Gastrocnemius medialis (tissue), 4 donors: ENCODE measurements around the gene CASS4. TPM values are rescaled to one million over a fixed set of nuclear protein-coding genes. Genes with fewer than 3 reads are reported as not detected.
A peak's percentile ranks its signal among the peaks of the same experiment; 100 is the strongest.
"Not testable (repeated sequence)": the region's sequence is repeated elsewhere in the genome, so short reads cannot be mapped to it uniquely, and the experiment has no call there.

Source experiments
- ATAC-seq, 2 donors: fragments of 150-250 bp; one replicate each; pipeline ENCODE4 v1.9.1; 2016
- DNase-seq, 2 donors: peaks; one replicate each; pipeline ENCODE4 v3.0.0-alpha.2; 2019
- H3K27ac ChIP-seq, 4 donors: fragments of 200-600 bp; sonication (generic); 1 replicate in 1 of 4; 2 replicates in 3 of 4; pipeline ENCODE4 v1.5.1; 2016 to 2018; ENCODE audit warnings: mild to moderate bottlenecking in 2 of 4, moderate library complexity in 1 of 4
- H3K27me3 ChIP-seq, 3 donors: fragments of 200-600 bp; sonication (generic) in 2 of 3; 1 replicate in 1 of 3; 2 replicates in 2 of 3; pipeline versions ENCODE4 v1.5.1 to v1.6.0; 2016 to 2019; ENCODE audit warnings: mild to moderate bottlenecking in 1 of 3, moderate library complexity in 1 of 3
- H3K36me3 ChIP-seq, 2 donors: fragments of 200-600 bp; sonication (generic) in 1 of 2; one replicate each; pipeline ENCODE4 v1.5.1; 2017 to 2018
- H3K4me1 ChIP-seq, 2 donors: fragments of 200-600 bp; sonication (generic) in 1 of 2; one replicate each; pipeline ENCODE4 v1.5.1; 2016 to 2017; ENCODE audit warnings: mild to moderate bottlenecking in 2 of 2
- H3K4me3 ChIP-seq, 4 donors: fragments of 200-600 bp; sonication (generic) in 3 of 4; 1 replicate in 1 of 4; 2 replicates in 3 of 4; pipeline ENCODE4 v1.5.1; 2016 to 2019; ENCODE audit warnings: mild to moderate bottlenecking in 2 of 4
- H3K9me3 ChIP-seq, 3 donors: fragments of 200-600 bp; sonication (generic) in 2 of 3; 1 replicate in 1 of 3; 2 replicates in 2 of 3; pipeline ENCODE4 v1.5.1; 2016 to 2019
- CTCF ChIP-seq, 5 experiments: fragments of 450-650 bp in 3 of 5; fragments of 200-600 bp in 2 of 5; sonication (generic) in 2 of 5; IDR thresholded peaks in 4 of 5; conservative IDR thresholded peaks in 1 of 5; 1 replicate in 4 of 5; 2 replicates in 1 of 5; pipeline ENCODE4 v1.5.1; 2016 to 2019; ENCODE audit warnings: antibody characterized with exemption in 5 of 5, mild to moderate bottlenecking in 3 of 5, moderate library complexity in 3 of 5
- POLR2A ChIP-seq, 2 donors: fragments of 450-650 bp; IDR thresholded peaks; one replicate each; pipeline ENCODE4 v1.6.1; 2017; ENCODE audit warnings: antibody characterized with exemption in 2 of 2, mild to moderate bottlenecking in 2 of 2, moderate library complexity in 2 of 2
- in situ Hi-C, 4 donors: fragments of 200-750 bp; cut with MboI; loops; one replicate each; pipeline versions ENCODE4 v1.15.0 to v1.8.0; 2017; ENCODE audit warnings: low sequenced_read_pairs in 4 of 4
- intact Hi-C: fragments of 100-400 bp; cut with DNase I; formaldehyde crosslinking; loops from one replicate; pipeline ENCODE4 v1.15.1; 2023; ENCODE audit warnings: low total_unique reads
- total RNA-seq, 4 donors: library from RNA; depleted of rRNA; stranded (reverse); fragments of >200 nt; gene quantifications; one replicate each; pipeline versions ENCODE4 v1.1.0 to v1.2.3, GENCODE V29; 2016

CASS4 gene
- total RNA-seq, 4 donors from 2014 or later = 0.36 to 0.86 (median 0.72) TPM; not detected in 1

DNA sequence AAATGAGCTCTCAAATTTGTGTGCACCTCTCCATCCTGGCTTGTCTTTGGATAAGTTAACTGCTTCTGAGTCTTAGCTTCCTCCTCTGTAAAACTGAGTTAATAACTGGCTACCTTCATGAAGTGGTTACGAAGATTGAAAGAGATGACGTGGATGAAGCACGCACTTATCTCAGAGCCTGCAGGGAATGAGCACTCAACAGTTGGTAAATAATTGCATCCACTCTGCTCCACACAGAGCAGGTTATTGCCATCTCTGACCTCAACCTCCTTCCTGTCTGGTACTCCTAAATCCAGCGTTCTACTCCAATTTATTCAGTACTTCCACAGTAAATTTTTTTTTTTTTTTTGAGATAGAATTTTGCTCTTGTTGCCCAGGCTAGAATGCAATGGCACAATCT, 26.9 kb upstream of the CASS4 start:
- TF ChIP-seq POLR2A (IDR thresholded peaks at IDR 0.05) = no peak
- TF ChIP-seq CTCF (IDR thresholded peaks at IDR 0.05 in 4 of 5, conservative IDR thresholded peaks at IDR 0.05 in 1 of 5) = no peak
- Histone ChIP-seq H3K27me3 (no peaks in the 10 kb centered on the region), H3K27ac (no peak overlapping the region), H3K4me3 (no peak overlapping the region), H3K36me3 (peaks cover 0 to 14% of the 10 kb centered on the region in 2 donors), H3K9me3 (no peaks in the 10 kb centered on the region), H3K4me1 (no peaks in the 10 kb centered on the region)
- no peak for DNase-seq
- in situ Hi-C loops = loop anchor here in 1 of 4 donors (25.0 kb wide), 1 partner anchor 1327 kb away; the partner anchor contains the start of gene PMEPA1
- intact Hi-C loops = no loop called here
- ATAC-seq = no peak

DNA sequence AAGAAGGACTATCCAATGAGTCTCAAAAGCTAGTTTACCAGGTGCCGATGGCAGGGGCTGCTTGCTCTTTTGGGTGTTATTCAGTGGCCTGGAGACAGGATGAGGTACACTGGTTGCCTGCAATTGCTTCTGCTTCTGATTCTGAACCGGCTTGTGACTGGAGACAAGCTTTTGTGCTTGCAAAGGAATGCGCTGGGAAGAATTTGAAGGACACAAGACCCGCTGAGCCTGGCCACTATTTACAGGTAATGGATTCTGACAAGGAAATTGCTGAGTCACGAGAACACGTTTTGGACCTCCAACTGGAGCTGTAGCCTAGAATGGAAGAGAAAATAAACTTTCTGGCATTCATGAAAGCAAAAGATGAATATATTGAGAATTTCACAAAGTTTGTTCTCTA, 25.8 kb upstream of the CASS4 start:
- intact Hi-C loops = no loop called here
- Histone ChIP-seq H3K27ac (no peak overlapping the region), H3K4me1 (peaks cover 3 to 5% of the 10 kb centered on the region in 2 donors), H3K36me3 (peaks cover 0 to 14% of the 10 kb centered on the region in 2 donors), H3K4me3 (no peak overlapping the region), H3K27me3 (no peaks in the 10 kb centered on the region), H3K9me3 (no peaks in the 10 kb centered on the region)
- no peak for DNase-seq
- in situ Hi-C loops = loop anchor here in 1 of 4 donors (25.0 kb wide), 1 partner anchor 1326 kb away; the partner anchor contains the start of gene PMEPA1
- no peak for TF ChIP-seq POLR2A (IDR thresholded peaks at IDR 0.05)
- TF ChIP-seq CTCF (IDR thresholded peaks at IDR 0.05 in 4 of 5, conservative IDR thresholded peaks at IDR 0.05 in 1 of 5) = no peak
- no peak for ATAC-seq

- Histone ChIP-seq H3K9me3 (no peaks in the 10 kb centered on the region), H3K4me1 (peaks cover 16% of the 10 kb centered on the region in 2 donors), H3K4me3 (no peak overlapping the region), H3K27ac (no peak overlapping the region), H3K36me3 (peaks cover 0 to 14% of the 10 kb centered on the region in 2 donors), H3K27me3 (no peaks in the 10 kb centered on the region)
- ATAC-seq = no peak
- in situ Hi-C loops (loop anchor here in 1 of 4 donors (25.0 kb wide), 1 partner anchor 1323 kb away; the partner anchor contains the start of gene PMEPA1), intact Hi-C loops (no loop called here)
- DNase-seq = no peak
- TF ChIP-seq POLR2A (IDR thresholded peaks at IDR 0.05) (no peak), CTCF (IDR thresholded peaks at IDR 0.05 in 4 of 5, conservative IDR thresholded peaks at IDR 0.05 in 1 of 5) (no peak)
These were observed 23.2 kb upstream of the CASS4 start for GRCh38 chr20:56388882-56389281.

- H3K4me3 ChIP-seq = no peak overlapping the region
- H3K27me3 ChIP-seq = no peaks in the 10 kb centered on the region
- peaks cover 0 to 9% of the 10 kb centered on the region in 2 donors for H3K36me3 ChIP-seq
- no peak overlapping the region for H3K27ac ChIP-seq
- DNase-seq (no peak), ATAC-seq (no peak)
- intact Hi-C loops (no loop called here), in situ Hi-C loops (loop anchor here in 2 of 4 donors (10.0 to 25.0 kb wide), 2 partner anchors 85 to 1322 kb away; partner anchors contain the start of gene PMEPA1 (in 1 of the 2))
- H3K9me3 ChIP-seq = no peaks in the 10 kb centered on the region
- TF ChIP-seq POLR2A (IDR thresholded peaks at IDR 0.05) (no peak), CTCF (IDR thresholded peaks at IDR 0.05 in 4 of 5, conservative IDR thresholded peaks at IDR 0.05 in 1 of 5) (no peak)
- peaks cover 21 to 22% of the 10 kb centered on the region in 2 donors for H3K4me1 ChIP-seq
These were observed 22.3 kb upstream of the CASS4 start for GRCh38 chr20:56389807-56390206.

DNA sequence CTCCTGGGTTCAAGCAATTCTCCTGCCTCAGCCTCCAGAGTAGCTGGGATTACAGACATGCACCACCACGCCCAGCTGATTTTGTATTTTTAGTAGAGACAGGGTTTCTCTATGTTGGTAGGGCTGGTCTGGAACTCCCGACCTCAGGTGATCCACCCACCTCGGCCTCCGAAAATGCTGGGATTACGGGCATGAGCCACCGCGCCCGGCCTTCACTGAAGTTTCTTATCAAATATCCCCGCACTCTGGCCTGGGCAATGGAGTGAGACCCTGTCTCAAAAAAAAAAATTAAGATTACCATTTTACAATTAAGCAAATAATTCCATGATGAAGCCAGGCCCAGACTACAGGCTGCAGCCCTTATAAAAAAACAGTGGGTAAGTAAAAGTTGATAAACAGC, 21.7 kb upstream of the CASS4 start:
- H3K27me3 ChIP-seq, DNase-seq, H3K27ac ChIP-seq, intact Hi-C loops, H3K36me3 ChIP-seq, ATAC-seq, H3K9me3 ChIP-seq: not testable (repeated sequence)
- H3K4me3 ChIP-seq = peak overlapping the region in 1 of 4 donors; percentile 84
- H3K4me1 ChIP-seq = peaks cover 21 to 22% of the 10 kb centered on the region in 2 donors
- in situ Hi-C loops = loop anchor here in 2 of 4 donors (10.0 to 25.0 kb wide), 2 partner anchors 84 to 1322 kb away; partner anchors contain the start of gene PMEPA1 (in 1 of the 2)
